H1 (cell line): Measurements from ENCODE around the gene MASP1. TPM values are rescaled to one million over a fixed set of nuclear protein-coding genes. Genes with fewer than 3 reads are reported as not detected.

Experiments
- CTCF ChIA-PET: fragments of 300-600 bp; sonication (Branson Sonifier 250); formaldehyde crosslinking; loops from one replicate; lab custom pipeline; 2021; ENCODE audit not compliant: partially characterized antibody; lab: Charles Lee
- POLR2A ChIA-PET: fragments of 300-600 bp; sonication (Branson Sonifier 250); formaldehyde crosslinking; loops from one replicate; lab custom pipeline; 2021; ENCODE audit warnings: inconsistent platforms; ENCODE audit not compliant: partially characterized antibody; lab: Charles Lee
- DNase-seq, 2 experiments: peaks; one replicate each; pipeline versions ENCODE4 v3.0.0 to v3.0.0-alpha.2; 2010 to 2022; ENCODE audit warnings: low spot score in 2 of 2, low read depth in 1 of 2, mixed read lengths in 1 of 2
- FAIRE-seq: peaks from 2 replicates; lab custom pipeline; 2011; peaks lifted over from hg19 to GRCh38; lab: Jason Lieb, UNC
- H2AFZ ChIP-seq: 2 replicates; pipeline ENCODE4 v1.8.1; 2012; ENCODE audit warnings: low read length, inconsistent platforms
- H2AK5ac ChIP-seq: 2 replicates; pipeline ENCODE4 v1.6.1; 2013; ENCODE audit warnings: low read depth, low read length
- H2BK120ac ChIP-seq: replicated peaks from 2 replicates; pipeline ENCODE3; 2013; ENCODE audit warnings: low read depth, low read length, inconsistent platforms
- H2BK12ac ChIP-seq: 2 replicates; pipeline ENCODE4 v1.6.1; 2013; ENCODE audit warnings: low read depth, low read length
- H2BK15ac ChIP-seq: 2 replicates; pipeline ENCODE4 v1.6.1; 2013; ENCODE audit warnings: low read length
- H2BK20ac ChIP-seq: 2 replicates; pipeline ENCODE4 v1.6.1; 2013; ENCODE audit warnings: low read length
- H2BK5ac ChIP-seq: 2 replicates; pipeline ENCODE4 v1.6.1; 2013; ENCODE audit warnings: low read depth, low read length
- H3K14ac ChIP-seq: 2 replicates; pipeline ENCODE4 v1.6.1; 2013; ENCODE audit warnings: inconsistent platforms; ENCODE audit not compliant: insufficient read length
- H3K18ac ChIP-seq: 2 replicates; pipeline ENCODE4 v1.6.1; 2013; ENCODE audit warnings: low read length; ENCODE audit errors: extremely low read depth
- H3K23ac ChIP-seq: 2 replicates; pipeline ENCODE4 v1.6.1; 2013; ENCODE audit warnings: inconsistent platforms; ENCODE audit not compliant: insufficient read length
- H3K23me2 ChIP-seq: 2 replicates; pipeline ENCODE4 v1.6.1; 2013; ENCODE audit warnings: low read depth, low read length
- H3K27ac ChIP-seq: 2 replicates; pipeline ENCODE4 v1.6.1; 2011; ENCODE audit warnings: low read depth, low read length, inconsistent platforms
- H3K27me3 ChIP-seq, 4 experiments: replicated peaks in 1 of 4; 1 replicate in 1 of 4; 2 replicates in 3 of 4; pipeline versions ENCODE4 v1.6.1 to v1.8.1; 2011 to 2013; ENCODE audit warnings: low read length in 3 of 4, mild to moderate bottlenecking in 3 of 4, inconsistent platforms in 2 of 4, mixed read lengths in 2 of 4, moderate library complexity in 1 of 4; ENCODE audit not compliant: control insufficient read depth in 3 of 4, insufficient read depth in 3 of 4; ENCODE audit errors: extremely low read depth in 1 of 4
- H3K36me3 ChIP-seq, 4 experiments: 2 replicates each; pipeline versions ENCODE4 v1.6.1 to v1.8.1; 2011 to 2013; ENCODE audit warnings: mild to moderate bottlenecking in 4 of 4, low read length in 3 of 4, moderate library complexity in 2 of 4, control low read depth in 1 of 4, inconsistent platforms in 1 of 4; ENCODE audit not compliant: insufficient read depth in 4 of 4, control insufficient read depth in 2 of 4
- H3K4ac ChIP-seq: replicated peaks from 2 replicates; pipeline ENCODE3; 2013; ENCODE audit warnings: low read length, low read depth, mixed read lengths, inconsistent platforms; ENCODE audit not compliant: insufficient read length
- H3K4me1 ChIP-seq, 4 experiments: replicated peaks in 1 of 4; 1 replicate in 1 of 4; 2 replicates in 3 of 4; pipeline versions ENCODE4 v1.6.1 to v1.8.1; 2011 to 2013; ENCODE audit warnings: low read length in 3 of 4, inconsistent platforms in 2 of 4, mixed read lengths in 1 of 4; ENCODE audit not compliant: insufficient read depth in 4 of 4, control insufficient read depth in 3 of 4
- H3K4me2 ChIP-seq, 2 experiments: 2 replicates each; pipeline versions ENCODE4 v1.6.1 to v1.8.1; 2011 to 2013; ENCODE audit warnings: low read depth in 2 of 2, low read length in 2 of 2, control low read depth in 1 of 2, inconsistent platforms in 1 of 2, mild to moderate bottlenecking in 1 of 2; ENCODE audit not compliant: insufficient read depth in 1 of 2
- H3K4me3 ChIP-seq, 4 experiments: fragments of 200-600, 300-600 bp in 1 of 4; sonication (generic), shearing (Covaris generic), sonication (Bioruptor Twin) in 1 of 4; 2 replicates each; pipeline versions ENCODE4 v1.5.1 to v1.8.1; 2011 to 2016; ENCODE audit warnings: low read length in 4 of 4, low read depth in 3 of 4, control low read depth in 2 of 4, inconsistent platforms in 2 of 4, mild to moderate bottlenecking in 2 of 4, mixed read lengths in 1 of 4, moderate library complexity in 1 of 4; ENCODE audit not compliant: insufficient read depth in 2 of 4; ENCODE audit errors: extremely low read depth in 1 of 4
- H3K56ac ChIP-seq: replicated peaks from 2 replicates; pipeline ENCODE3; 2013; ENCODE audit warnings: low read depth, mild to moderate bottlenecking, mixed read lengths, low read length, inconsistent platforms; ENCODE audit not compliant: insufficient read length
- H3K79me1 ChIP-seq: 2 replicates; pipeline ENCODE4 v1.6.1; 2013; ENCODE audit warnings: low read depth, low read length, control low read depth
- H3K79me2 ChIP-seq, 2 experiments: 2 replicates each; pipeline versions ENCODE4 v1.6.1 to v1.8.1; 2012 to 2013; ENCODE audit warnings: low read length in 2 of 2, mild to moderate bottlenecking in 2 of 2, inconsistent platforms in 1 of 2; ENCODE audit not compliant: insufficient read depth in 2 of 2, control insufficient read depth in 1 of 2
- H3K9ac ChIP-seq, 4 experiments: replicated peaks in 1 of 4; 1 replicate in 1 of 4; 2 replicates in 3 of 4; pipeline versions ENCODE4 v1.6.1 to v1.8.1; 2011 to 2013; ENCODE audit warnings: low read depth in 3 of 4, low read length in 3 of 4, control low read depth in 2 of 4, mild to moderate bottlenecking in 2 of 4, moderate library complexity in 2 of 4, inconsistent platforms in 1 of 4; ENCODE audit errors: extremely low read depth in 1 of 4
- H3K9me3 ChIP-seq, 2 experiments: 2 replicates each; pipeline versions ENCODE4 v1.6.1 to v1.8.1; 2012 to 2013; ENCODE audit warnings: mild to moderate bottlenecking in 2 of 2, moderate library complexity in 2 of 2, control low read depth in 1 of 2, inconsistent platforms in 1 of 2, low read depth in 1 of 2, low read length in 1 of 2, mixed read lengths in 1 of 2; ENCODE audit not compliant: insufficient read depth in 2 of 2
- H4K20me1 ChIP-seq, 2 experiments: replicated peaks in 1 of 2; 2 replicates each; pipeline versions ENCODE3 to v1.8.1; 2011 to 2013; ENCODE audit warnings: inconsistent platforms in 2 of 2, low read length in 2 of 2, mild to moderate bottlenecking in 1 of 2; ENCODE audit not compliant: insufficient read depth in 2 of 2, control insufficient read depth in 1 of 2
- H4K5ac ChIP-seq: 2 replicates; pipeline ENCODE4 v1.6.1; 2013; ENCODE audit warnings: low read length, low read depth, mixed read lengths, inconsistent platforms; ENCODE audit not compliant: insufficient read length
- H4K8ac ChIP-seq: 2 replicates; pipeline ENCODE4 v1.8.0; 2013; ENCODE audit warnings: mild to moderate bottlenecking, moderate library complexity, low read length, inconsistent platforms; ENCODE audit not compliant: insufficient read depth; ENCODE audit errors: extremely low read depth
- H4K91ac ChIP-seq: replicated peaks from 2 replicates; pipeline ENCODE3; 2013; ENCODE audit warnings: low read length, mixed read lengths, inconsistent platforms; ENCODE audit not compliant: insufficient read length
- CTBP2 ChIP-seq: IDR thresholded peaks from 2 replicates; pipeline ENCODE4 v1.7.0; 2011; ENCODE audit warnings: borderline replicate concordance, mild to moderate bottlenecking, moderate library complexity, mixed read lengths, low read length; ENCODE audit not compliant: insufficient read depth, insufficient read length
- WGBS, 2 experiments: shearing (Covaris generic) in 1 of 2; methylation state at CpG; one replicate each; pipeline versions ENCODE4 v1.1.6 to v1.1.7; 2013 to 2015; ENCODE audit warnings: low lambda C conversion rate in 2 of 2, mixed read lengths in 2 of 2, inconsistent platforms in 1 of 2, low coverage in 1 of 2, missing lambda C conversion rate in 1 of 2; ENCODE audit not compliant: insufficient replicate concordance in 2 of 2, insufficient coverage in 1 of 2, insufficient read length in 1 of 2; ENCODE audit errors: extremely low coverage in 1 of 2, missing lambda C conversion rate in 1 of 2; 5-methylcytosine and 5-hydroxymethylcytosine counted together
- polyA plus RNA-seq, 7 experiments: library from polyadenylated mRNA; depleted of rRNA in 3 of 7; stranded (reverse) in 5 of 7; unstranded in 2 of 7; fragments of >200 nt in 5 of 7; fragments of 200-250 nt in 2 of 7; gene quantifications; 1 replicate in 5 of 7; 2 replicates in 1 of 7; 4 replicates in 1 of 7; pipeline versions ENCODE4 v1.2.1 to v1.2.3, GENCODE V29; 2011 to 2013; ENCODE audit warnings: missing spikeins in 2 of 7, mixed read lengths in 2 of 7
- total RNA-seq: library from RNA; stranded (reverse); fragmentation: NEBNext Ultra II Directional; extraction: Animal tissue kit (Norgen Biotek cat#: 25700); gene quantifications from 2 replicates; pipeline ENCODE4 v1.2.1, GENCODE V29; 2021

The MASP1 gene
- total and polyA plus RNA-seq, 2 of the 8 experiments (the other 6 are each of a cell fraction or from before 2014, with no cell fraction given): 2.7 to 3.5 TPM

DNA sequence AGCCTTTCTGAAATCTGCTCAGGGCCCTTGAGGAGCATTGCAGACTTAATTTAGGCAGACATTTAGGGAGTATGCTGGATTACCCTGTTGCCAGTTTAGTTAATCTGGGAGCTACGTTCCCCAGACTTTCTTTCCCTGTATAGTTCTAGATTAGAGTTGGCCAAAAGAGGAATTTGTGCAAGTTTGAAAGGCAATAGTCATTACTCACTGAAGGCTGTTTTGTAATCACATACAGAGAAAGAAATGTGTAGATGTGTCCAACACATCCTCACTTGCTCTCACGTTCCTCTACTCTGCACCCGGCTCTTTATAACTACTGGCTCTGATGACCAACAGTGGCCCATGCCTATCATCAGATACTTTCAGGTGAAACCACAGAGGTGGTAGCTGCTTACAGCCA is 24.2 kb downstream of the MASP1 start:
- Histone ChIP-seq H3K79me1 (no peaks in the 10 kb centered on the region), H3K4me2 (no peak overlapping the region), H3K4me1 (peaks cover 0 to 3% (median 0%) of the 10 kb centered on the region in 4 experiments; a peak in 1 of 7 replicates), H2AFZ (no peak overlapping the region), H4K20me1 (no peaks in the 10 kb centered on the region), H3K23me2 (no peaks in the 10 kb centered on the region), H4K8ac (no peak overlapping the region), H2BK120ac (no peak overlapping the region), H3K14ac (no peak overlapping the region), H3K4me3 (no peak overlapping the region), H3K79me2 (no peaks in the 10 kb centered on the region), H3K56ac (no peak overlapping the region), H3K9ac (no peak overlapping the region), H3K27me3 (no peaks in the 10 kb centered on the region), H2BK15ac (no peak overlapping the region), H3K9me3 (peaks cover 7 to 9% of the 10 kb centered on the region in 2 experiments; a peak in 3 of 4 replicates), H3K4ac (no peak overlapping the region), H3K27ac (no peak overlapping the region), H2AK5ac (no peak overlapping the region), H3K18ac (no peak overlapping the region), H3K23ac (no peak overlapping the region), H2BK12ac (no peak overlapping the region), H3K36me3 (no peaks in the 10 kb centered on the region), H2BK20ac (no peak overlapping the region), H4K5ac (no peak overlapping the region), H4K91ac (no peak overlapping the region), H2BK5ac (no peak overlapping the region)
- FAIRE-seq (no peak), DNase-seq (no peak)
- TF ChIP-seq CTBP2: no peak
- 87% methylated on average over 3 of the region's 3 CpGs; no CpG with 5 or more reads in 1 of the 2 experiments for WGBS, 2 experiments
- ChIA-PET CTCF (interaction anchor here (0.7 to 4.3 kb wide), 7 partner anchors 11 to 412 kb away, joined by 3 to 23 read pairs (median 6); no protein-coding TSS in a partner anchor), POLR2A (no interaction called here)
